GM21737 (cell line): ENCODE data around the gene LY6G6F.

Experiments
- ATAC-seq: cut with Tn5 transposase; IDR thresholded peaks from one replicate; pipeline ENCODE4 v1.9.1; 2021; ENCODE audit warnings: mild to moderate bottlenecking, moderate library complexity; ENCODE audit not compliant: unreplicated experiment

The LY6G6F gene

GRCh38 chr6:31737315-31737990, 30.8 kb downstream of the LY6G6F start:
- no peak for ATAC-seq

GRCh38 chr6:31737991-31738979, 31.6 kb downstream of the LY6G6F start:
- ATAC-seq: no peak

- peak; percentile 64 for ATAC-seq
Observed at GRCh38 chr6:31739639-31740396, 33.2 kb downstream of the LY6G6F start, which contains the start of gene MSH5. TSS of gene MSH5 (plus strand) at chr6:31740005. CDS start at chr6:31740467, 462 bp downstream.

- no peak for ATAC-seq
Observed at GRCh38 chr6:31740397-31741223, 33.9 kb downstream of the LY6G6F start.

- ATAC-seq: no peak
Observed at GRCh38 chr6:31741815-31742214, 35.1 kb downstream of the LY6G6F start.

- ATAC-seq: no peak
Observed at GRCh38 chr6:31742894-31743293, 36.2 kb downstream of the LY6G6F start.

- no peak for ATAC-seq
Observed at GRCh38 chr6:31744422-31744821, 37.8 kb downstream of the LY6G6F start.

- ATAC-seq: no peak
Observed at GRCh38 chr6:31749301-31750036, 42.8 kb downstream of the LY6G6F start.

- no peak for ATAC-seq
Observed at GRCh38 chr6:31750411-31751022, 43.9 kb downstream of the LY6G6F start.

GRCh38 chr6:31752739-31753319, 46.2 kb downstream of the LY6G6F start:
- ATAC-seq: no peak

GRCh38 chr6:31758281-31758680, 51.6 kb downstream of the LY6G6F start:
- ATAC-seq: no peak
